Gastrocnemius medialis (tissue), 4 donors: ENCODE results near the gene GPC6.

Source experiments
- POLR2A ChIP-seq, 2 donors: fragments of 450-650 bp; IDR thresholded peaks; one replicate each; pipeline ENCODE4 v1.6.1; 2017; ENCODE audit warnings: antibody characterized with exemption in 2 of 2, mild to moderate bottlenecking in 2 of 2, moderate library complexity in 2 of 2
- TF ChIP-seq, protein P1 (sequence below), 5 experiments: fragments of 450-650 bp in 3 of 5; fragments of 200-600 bp in 2 of 5; sonication (generic) in 2 of 5; IDR thresholded peaks in 4 of 5; conservative IDR thresholded peaks in 1 of 5; 1 replicate in 4 of 5; 2 replicates in 1 of 5; pipeline ENCODE4 v1.5.1; 2016 to 2019; ENCODE audit warnings: antibody characterized with exemption in 5 of 5, mild to moderate bottlenecking in 3 of 5, moderate library complexity in 3 of 5

GRCh38 chr13:93732186-93732585 is 505.6 kb downstream of the GPC6 start:
- TF ChIP-seq, protein P1, sequence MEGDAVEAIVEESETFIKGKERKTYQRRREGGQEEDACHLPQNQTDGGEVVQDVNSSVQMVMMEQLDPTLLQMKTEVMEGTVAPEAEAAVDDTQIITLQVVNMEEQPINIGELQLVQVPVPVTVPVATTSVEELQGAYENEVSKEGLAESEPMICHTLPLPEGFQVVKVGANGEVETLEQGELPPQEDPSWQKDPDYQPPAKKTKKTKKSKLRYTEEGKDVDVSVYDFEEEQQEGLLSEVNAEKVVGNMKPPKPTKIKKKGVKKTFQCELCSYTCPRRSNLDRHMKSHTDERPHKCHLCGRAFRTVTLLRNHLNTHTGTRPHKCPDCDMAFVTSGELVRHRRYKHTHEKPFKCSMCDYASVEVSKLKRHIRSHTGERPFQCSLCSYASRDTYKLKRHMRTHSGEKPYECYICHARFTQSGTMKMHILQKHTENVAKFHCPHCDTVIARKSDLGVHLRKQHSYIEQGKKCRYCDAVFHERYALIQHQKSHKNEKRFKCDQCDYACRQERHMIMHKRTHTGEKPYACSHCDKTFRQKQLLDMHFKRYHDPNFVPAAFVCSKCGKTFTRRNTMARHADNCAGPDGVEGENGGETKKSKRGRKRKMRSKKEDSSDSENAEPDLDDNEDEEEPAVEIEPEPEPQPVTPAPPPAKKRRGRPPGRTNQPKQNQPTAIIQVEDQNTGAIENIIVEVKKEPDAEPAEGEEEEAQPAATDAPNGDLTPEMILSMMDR (IDR thresholded peaks at IDR 0.05 in 4 of 5, conservative IDR thresholded peaks at IDR 0.05 in 1 of 5) = no peak
- TF ChIP-seq POLR2A (IDR thresholded peaks at IDR 0.05) = no peak
